Endothelial cell of umbilical vein (primary cell): ENCODE results near the gene PLCG2. TPM values are rescaled to one million over a fixed set of nuclear protein-coding genes. Genes with fewer than 3 reads are reported as not detected.
A peak's percentile ranks its signal among the peaks of the same experiment; 100 is the strongest.

Experiments used
- BruUV-seq: library from RNA; stranded (reverse); fragments of 400-500 nt; replicated peaks from 2 replicates; lab custom pipeline; 2021; lab: Mats Ljungman, UMichigan
- CTCF ChIA-PET: fragments of 300-600, 350-600 bp; sonication (Branson Sonifier 250); formaldehyde crosslinking; loops from one replicate; lab custom pipeline; 2021; ENCODE audit warnings: antibody characterized with exemption, inconsistent platforms; lab: Charles Lee
- POLR2A ChIA-PET: fragments of 300-600, 350-600 bp; sonication (Branson Sonifier 250); formaldehyde crosslinking; loops from one replicate; lab custom pipeline; 2021; ENCODE audit warnings: antibody characterized with exemption, inconsistent platforms; lab: Charles Lee
- DNase-seq: peaks from one replicate; pipeline ENCODE4 v3.0.0-alpha.2; 2011; ENCODE audit warnings: low read depth, low spot score
- FAIRE-seq: peaks from 2 replicates; lab custom pipeline; 2011; peaks lifted over from hg19 to GRCh38; lab: Jason Lieb, UNC
- H2AFZ ChIP-seq: 2 replicates; pipeline ENCODE4 v1.6.0; 2012; ENCODE audit warnings: low read depth, low read length, control low read depth, inconsistent platforms
- H3K27ac ChIP-seq: 2 replicates; pipeline ENCODE4 v1.5.1; 2011; ENCODE audit warnings: low read depth, mild to moderate bottlenecking, control low read depth, low read length, moderate library complexity; ENCODE audit not compliant: insufficient read depth
- H3K27me3 ChIP-seq, 2 experiments: 2 replicates each; pipeline versions ENCODE4 v1.6.0 to v1.6.1; 2011; ENCODE audit warnings: low read length in 2 of 2, mixed read lengths in 1 of 2; ENCODE audit not compliant: control insufficient read depth in 2 of 2, insufficient read depth in 2 of 2
- H3K36me3 ChIP-seq, 2 experiments: 2 replicates in 1 of 2; 3 replicates in 1 of 2; pipeline ENCODE4 v1.5.1; 2011; ENCODE audit warnings: low read length in 2 of 2, mild to moderate bottlenecking in 1 of 2, moderate library complexity in 1 of 2; ENCODE audit not compliant: control insufficient read depth in 2 of 2, insufficient read depth in 2 of 2; ENCODE audit errors: extremely low read depth in 1 of 2
- H3K4me1 ChIP-seq: 3 replicates; pipeline ENCODE4 v1.5.1; 2011; ENCODE audit warnings: mild to moderate bottlenecking, low read length; ENCODE audit not compliant: control insufficient read depth, insufficient read depth; ENCODE audit errors: extremely low read depth
- H3K4me2 ChIP-seq: 2 replicates; pipeline ENCODE4 v1.6.1; 2011; ENCODE audit warnings: low read length, control low read depth, mixed read lengths; ENCODE audit not compliant: insufficient read depth
- H3K4me3 ChIP-seq, 3 experiments: fragments of 200-600 bp in 1 of 3; sonication (generic), shearing (Covaris generic) in 1 of 3; replicated peaks in 1 of 3; 2 replicates each; pipeline ENCODE4 v1.5.1; 2011 to 2016; ENCODE audit warnings: control low read depth in 3 of 3, low read length in 3 of 3, mild to moderate bottlenecking in 2 of 3, inconsistent platforms in 1 of 3, low read depth in 1 of 3, moderate library complexity in 1 of 3; ENCODE audit not compliant: insufficient read depth in 1 of 3
- H3K79me2 ChIP-seq: 2 replicates; pipeline ENCODE4 v1.6.0; 2012; ENCODE audit warnings: low read length, inconsistent platforms; ENCODE audit not compliant: control insufficient read depth, insufficient read depth
- H3K9ac ChIP-seq: replicated peaks from 2 replicates; pipeline ENCODE3; 2011; ENCODE audit warnings: low read length, control low read depth; ENCODE audit not compliant: insufficient read depth; ENCODE audit errors: extremely low read depth
- H3K9me1 ChIP-seq: replicated peaks from 3 replicates; pipeline ENCODE4 v1.6.0; 2011; ENCODE audit warnings: mild to moderate bottlenecking, low read length; ENCODE audit not compliant: control insufficient read depth, insufficient read depth; ENCODE audit errors: extremely low read depth
- H3K9me3 ChIP-seq: replicated peaks from 2 replicates; pipeline ENCODE4 v1.5.1; 2012; ENCODE audit warnings: low read length, inconsistent platforms; ENCODE audit not compliant: control insufficient read depth, insufficient read depth
- H4K20me1 ChIP-seq: replicated peaks from 2 replicates; pipeline ENCODE3; 2011; ENCODE audit warnings: mild to moderate bottlenecking, low read length; ENCODE audit not compliant: control insufficient read depth, insufficient read depth; ENCODE audit errors: extremely low read depth
- CTCF ChIP-seq, 2 donors: IDR thresholded peaks; 1 replicate in 1 of 2; 2 replicates in 1 of 2; pipeline ENCODE4 v1.5.1; 2011; ENCODE audit warnings: low read length in 2 of 2, mild to moderate bottlenecking in 2 of 2, moderate library complexity in 2 of 2, control low read depth in 1 of 2, inconsistent platforms in 1 of 2, low read depth in 1 of 2; ENCODE audit not compliant: insufficient read depth in 1 of 2; ENCODE audit errors: extremely low read depth in 1 of 2
- EZH2 ChIP-seq: IDR thresholded peaks from 2 replicates; pipeline ENCODE4 v1.6.1; 2012; ENCODE audit warnings: borderline replicate concordance, low read depth, mild to moderate bottlenecking, moderate library complexity, low read length, inconsistent platforms; ENCODE audit not compliant: severe bottlenecking
- FOS ChIP-seq: IDR thresholded peaks from 2 replicates; pipeline ENCODE4 v1.6.1; 2011; ENCODE audit warnings: mild to moderate bottlenecking, low read length, moderate library complexity, borderline replicate concordance; ENCODE audit not compliant: insufficient read depth
- GATA2 ChIP-seq: IDR thresholded peaks from 2 replicates; pipeline ENCODE4 v1.7.0; 2011; ENCODE audit warnings: low read depth, mild to moderate bottlenecking, moderate library complexity, mixed read lengths, low read length; ENCODE audit not compliant: insufficient read length, insufficient read depth
- POLR2AphosphoS5 ChIP-seq: IDR thresholded peaks from 2 replicates; pipeline ENCODE4 v1.6.1; 2012; ENCODE audit warnings: low read depth, mild to moderate bottlenecking, control low read depth, low read length, moderate library complexity; ENCODE audit not compliant: insufficient read depth
- dilution Hi-C: fragments of 300-500 bp; cut with MboI; formaldehyde crosslinking; loops from one replicate; pipeline ENCODE4 v1.15.0; 2019; ENCODE audit warnings: low sequenced_read_pairs; ENCODE audit not compliant: extremely low pct_ligation_motif_present
- intact Hi-C: fragments of 100-400 bp; cut with micrococcal nuclease; formaldehyde crosslinking; loops from one replicate; pipeline ENCODE4 v1.10.0; 2022
- polyA plus RNA-seq, 4 experiments: library from polyadenylated mRNA; depleted of rRNA in 3 of 4; stranded (reverse) in 3 of 4; unstranded in 1 of 4; fragments of >200 nt; gene quantifications; 2 replicates each; pipeline versions ENCODE4 v1.2.1 to v1.2.3, GENCODE V29; 2011 to 2012; ENCODE audit warnings: missing spikeins in 1 of 4
- total RNA-seq: library from RNA; stranded (reverse); gene quantifications from 2 replicates; pipeline ENCODE4 v1.2.3, GENCODE V29; 2021

Gene PLCG2
- total and polyA plus RNA-seq, 2 donors (not counting 3 experiments of a cell fraction or from before 2014, with no cell fraction given): 10.8 to 13.6 TPM

DNA sequence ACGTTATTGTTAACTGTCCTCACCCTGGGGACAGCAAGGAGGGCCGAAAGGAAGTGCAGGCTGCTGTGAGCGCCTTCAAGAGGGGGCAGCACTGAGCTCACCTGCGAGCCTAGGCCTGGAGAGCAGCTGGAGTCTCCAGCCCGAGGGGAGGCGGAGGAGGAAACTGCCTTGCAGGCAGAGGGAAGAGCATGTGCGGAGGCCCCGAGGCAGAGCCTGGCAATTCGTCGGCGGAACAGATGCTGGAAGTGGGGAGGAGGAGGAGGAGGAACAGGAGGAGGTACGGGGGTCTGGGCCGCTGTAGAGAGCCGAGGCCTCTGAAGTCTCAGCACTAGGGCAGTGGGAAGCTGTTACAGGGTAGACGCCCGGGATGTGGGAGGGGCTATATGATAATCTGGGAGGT is 49.6 kb upstream of the PLCG2 start:
- H3K9me1 ChIP-seq: no peaks in the 10 kb centered on the region
- TF ChIP-seq GATA2 (no peak), FOS (no peak)
- no peak overlapping the region for H2AFZ ChIP-seq
- peaks cover 11% of the 10 kb centered on the region for H3K4me1 ChIP-seq
- CTCF ChIA-PET: interaction anchor here (0.7 to 1.8 kb wide), 11 partner anchors 14 to 468 kb away, joined by 3 to 6 read pairs (median 4); no protein-coding TSS in a partner anchor
- H3K9me3 ChIP-seq: no peaks in the 10 kb centered on the region
- no TSS peak for BruUV-seq
- no peak overlapping the region for H3K9ac ChIP-seq
- no peaks in the 10 kb centered on the region for H3K79me2 ChIP-seq
- intact Hi-C loops (no loop called here), dilution Hi-C loops (loop anchor here (25.0 kb wide), 1 partner anchor 342 kb away; no protein-coding TSS in a partner anchor)
- POLR2A ChIA-PET: no interaction called here
- H3K4me2 ChIP-seq: no peak overlapping the region
- no peak for DNase-seq
- peaks cover 0 to 3% of the 10 kb centered on the region in 2 experiments for H3K27me3 ChIP-seq
- no peak overlapping the region for H3K27ac ChIP-seq
- no peaks in the 10 kb centered on the region for H4K20me1 ChIP-seq
- H3K36me3 ChIP-seq: no peaks in the 10 kb centered on the region
- FAIRE-seq: no peak
- H3K4me3 ChIP-seq: no peak overlapping the region

GRCh38 chr16:81730090-81731051 is 48.7 kb upstream of the PLCG2 start:
- POLR2A ChIA-PET: no interaction called here

More at GRCh38 chr16:81730090-81731051, 48.7 kb upstream of the PLCG2 start:
- TF ChIP-seq GATA2: no peak
- peak; percentile 46 for TF ChIP-seq POLR2AphosphoS5
- no peak for TF ChIP-seq EZH2
- TF ChIP-seq CTCF (IDR thresholded peaks at IDR 0.05; ENCODE audit: extremely low read depth in 1 of 2, insufficient read depth in 1 of 2, low read depth in 1 of 2, low read length in 2 of 2): peak; percentile 49 to 70
- TF ChIP-seq FOS: no peak
- H3K27ac ChIP-seq: peak overlapping the region; percentile 81
- no peaks in the 10 kb centered on the region for H3K36me3 ChIP-seq
- CTCF ChIA-PET: interaction anchor here (0.7 to 1.8 kb wide), 13 partner anchors 15 to 726 kb away, joined by 3 to 6 read pairs (median 4); partner anchors contain the start of gene ATMIN
- peak overlapping the region; percentile 84 for H3K9ac ChIP-seq
- DNase-seq (peak; percentile 85), FAIRE-seq (peak; percentile 88)
- peaks cover 11% of the 10 kb centered on the region for H3K4me1 ChIP-seq
- dilution Hi-C loops (loop anchor here (25.0 kb wide), 1 partner anchor 343 kb away; no protein-coding TSS in a partner anchor), intact Hi-C loops (loop anchor here (10.0 kb wide), 1 partner anchor 806 kb away; no protein-coding TSS in a partner anchor)
- H3K4me3 ChIP-seq: peak overlapping the region; percentile 13 to 55 (median 41)
- H4K20me1 ChIP-seq: no peaks in the 10 kb centered on the region
- H3K4me2 ChIP-seq: peak overlapping the region; percentile 90
- BruUV-seq: no TSS peak
- peak overlapping the region; percentile 100 for H2AFZ ChIP-seq
- H3K79me2 ChIP-seq: no peaks in the 10 kb centered on the region
- no peaks in the 10 kb centered on the region for H3K9me1 ChIP-seq
- no peaks in the 10 kb centered on the region for H3K9me3 ChIP-seq
- no peaks in the 10 kb centered on the region for H3K27me3 ChIP-seq
